Keratinocyte (primary cell): Measurements from ENCODE around the gene DDTL.

ENCODE experiments used
- EZH2 ChIP-seq: IDR thresholded peaks from one replicate; pipeline ENCODE4 v1.6.1; 2012; ENCODE audit warnings: inconsistent platforms, mild to moderate bottlenecking, low read length, moderate library complexity
- TF ChIP-seq, protein P1 (sequence below), 3 experiments: IDR thresholded peaks in 1 of 3; conservative IDR thresholded peaks in 1 of 3; optimal IDR thresholded peaks in 1 of 3; 2 replicates in 2 of 3; 3 replicates in 1 of 3; pipeline versions ENCODE3 to v1.5.1; 2011; ENCODE audit warnings: low read length in 3 of 3, mild to moderate bottlenecking in 3 of 3, moderate library complexity in 2 of 3, control low read depth in 1 of 3, inconsistent platforms in 1 of 3; ENCODE audit not compliant: insufficient read depth in 2 of 3; ENCODE audit errors: extremely low read depth in 1 of 3

GRCh38 chr22:24016156-24016555 is 49.5 kb downstream of the DDTL start:
- TF ChIP-seq, protein P1, sequence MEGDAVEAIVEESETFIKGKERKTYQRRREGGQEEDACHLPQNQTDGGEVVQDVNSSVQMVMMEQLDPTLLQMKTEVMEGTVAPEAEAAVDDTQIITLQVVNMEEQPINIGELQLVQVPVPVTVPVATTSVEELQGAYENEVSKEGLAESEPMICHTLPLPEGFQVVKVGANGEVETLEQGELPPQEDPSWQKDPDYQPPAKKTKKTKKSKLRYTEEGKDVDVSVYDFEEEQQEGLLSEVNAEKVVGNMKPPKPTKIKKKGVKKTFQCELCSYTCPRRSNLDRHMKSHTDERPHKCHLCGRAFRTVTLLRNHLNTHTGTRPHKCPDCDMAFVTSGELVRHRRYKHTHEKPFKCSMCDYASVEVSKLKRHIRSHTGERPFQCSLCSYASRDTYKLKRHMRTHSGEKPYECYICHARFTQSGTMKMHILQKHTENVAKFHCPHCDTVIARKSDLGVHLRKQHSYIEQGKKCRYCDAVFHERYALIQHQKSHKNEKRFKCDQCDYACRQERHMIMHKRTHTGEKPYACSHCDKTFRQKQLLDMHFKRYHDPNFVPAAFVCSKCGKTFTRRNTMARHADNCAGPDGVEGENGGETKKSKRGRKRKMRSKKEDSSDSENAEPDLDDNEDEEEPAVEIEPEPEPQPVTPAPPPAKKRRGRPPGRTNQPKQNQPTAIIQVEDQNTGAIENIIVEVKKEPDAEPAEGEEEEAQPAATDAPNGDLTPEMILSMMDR (optimal IDR thresholded peaks at IDR 0.05 in 1 of 3, IDR thresholded peaks at IDR 0.05 in 1 of 3, conservative IDR thresholded peaks at IDR 0.05 in 1 of 3; ENCODE audit: extremely low read depth in 1 of 3, insufficient read depth in 2 of 3, low read length in 3 of 3), result no peak
- no peak for TF ChIP-seq EZH2
